Forelimb muscle (tissue), 1 donor: ENCODE measurements around the gene RNF157. TPM values are rescaled to one million over a fixed set of nuclear protein-coding genes. Genes with fewer than 3 reads are reported as not detected.
"Not testable (repeated sequence)": the region's sequence is repeated elsewhere in the genome, so short reads cannot be mapped to it uniquely, and the experiment has no call there.

Source experiments
- DNase-seq: peaks from one replicate; pipeline ENCODE4 v3.0.0-alpha.2; 2013; ENCODE audit warnings: low read depth
- polyA plus RNA-seq: library from polyadenylated mRNA; unstranded; fragments of 120-200 nt; gene quantifications from one replicate; pipeline ENCODE4 v1.2.1, GENCODE V29; 2013; ENCODE audit not compliant: insufficient read length

Gene RNF157
- polyA plus RNA-seq, 1 donor, result 12.1 TPM

GRCh38 chr17:76234354-76234679, 6.0 kb downstream of the RNF157 start:
- DNase-seq, result no peak

- no peak for DNase-seq
Observed at GRCh38 chr17:76233588-76234353, 6.5 kb downstream of the RNF157 start.

GRCh38 chr17:76232342-76232741, 8.0 kb downstream of the RNF157 start:
- DNase-seq, result no peak

GRCh38 chr17:76226749-76227148, 13.5 kb downstream of the RNF157 start:
- not testable (repeated sequence) for DNase-seq

- DNase-seq, result not testable (repeated sequence)
Observed at GRCh38 chr17:76225373-76226086, 14.8 kb downstream of the RNF157 start.

GRCh38 chr17:76223802-76224201, 16.5 kb downstream of the RNF157 start:
- DNase-seq, result no peak

- no peak for DNase-seq
Observed at GRCh38 chr17:76219670-76220383, 20.5 kb downstream of the RNF157 start.

- no peak for DNase-seq
Observed at GRCh38 chr17:76217081-76217480, 23.2 kb downstream of the RNF157 start.

GRCh38 chr17:76213491-76213890, 26.8 kb downstream of the RNF157 start:
- DNase-seq, result no peak

GRCh38 chr17:76208120-76208519, 32.2 kb downstream of the RNF157 start:
- DNase-seq, result no peak

GRCh38 chr17:76207275-76208059, 32.8 kb downstream of the RNF157 start:
- DNase-seq, result no peak

- not testable (repeated sequence) for DNase-seq
Observed at GRCh38 chr17:76205542-76206144, 34.6 kb downstream of the RNF157 start.

- DNase-seq, result no peak
Observed at GRCh38 chr17:76204277-76204676, 36.0 kb downstream of the RNF157 start.

- DNase-seq, result no peak
Observed at GRCh38 chr17:76200354-76200753, 39.9 kb downstream of the RNF157 start.

- DNase-seq, result no peak
Observed at GRCh38 chr17:76199469-76199868, 40.8 kb downstream of the RNF157 start.

- DNase-seq, result no peak
Observed at GRCh38 chr17:76198702-76199101, 41.6 kb downstream of the RNF157 start.

- no peak for DNase-seq
Observed at GRCh38 chr17:76197911-76198310, 42.4 kb downstream of the RNF157 start.

- no peak for DNase-seq
Observed at GRCh38 chr17:76196675-76197074, 43.6 kb downstream of the RNF157 start.

GRCh38 chr17:76195281-76196096, 44.8 kb downstream of the RNF157 start:
- no peak for DNase-seq

GRCh38 chr17:76193591-76193990, 46.7 kb downstream of the RNF157 start:
- no peak for DNase-seq

- DNase-seq, result no peak
Observed at GRCh38 chr17:76191896-76192295, 48.4 kb downstream of the RNF157 start.
